ENCODE results near the gene TTLL10.

The TTLL10 gene

GRCh38 chr1:1210726-1211540 lies 37.3 kb downstream of the TTLL10 start:
- no peak for DNase-seq
- in situ Hi-C loops (cut with MboI; ENCODE audit: low pct_unique_long_range_greater_than_20kb, low sequenced_read_pairs) = no loop called here

DNA sequence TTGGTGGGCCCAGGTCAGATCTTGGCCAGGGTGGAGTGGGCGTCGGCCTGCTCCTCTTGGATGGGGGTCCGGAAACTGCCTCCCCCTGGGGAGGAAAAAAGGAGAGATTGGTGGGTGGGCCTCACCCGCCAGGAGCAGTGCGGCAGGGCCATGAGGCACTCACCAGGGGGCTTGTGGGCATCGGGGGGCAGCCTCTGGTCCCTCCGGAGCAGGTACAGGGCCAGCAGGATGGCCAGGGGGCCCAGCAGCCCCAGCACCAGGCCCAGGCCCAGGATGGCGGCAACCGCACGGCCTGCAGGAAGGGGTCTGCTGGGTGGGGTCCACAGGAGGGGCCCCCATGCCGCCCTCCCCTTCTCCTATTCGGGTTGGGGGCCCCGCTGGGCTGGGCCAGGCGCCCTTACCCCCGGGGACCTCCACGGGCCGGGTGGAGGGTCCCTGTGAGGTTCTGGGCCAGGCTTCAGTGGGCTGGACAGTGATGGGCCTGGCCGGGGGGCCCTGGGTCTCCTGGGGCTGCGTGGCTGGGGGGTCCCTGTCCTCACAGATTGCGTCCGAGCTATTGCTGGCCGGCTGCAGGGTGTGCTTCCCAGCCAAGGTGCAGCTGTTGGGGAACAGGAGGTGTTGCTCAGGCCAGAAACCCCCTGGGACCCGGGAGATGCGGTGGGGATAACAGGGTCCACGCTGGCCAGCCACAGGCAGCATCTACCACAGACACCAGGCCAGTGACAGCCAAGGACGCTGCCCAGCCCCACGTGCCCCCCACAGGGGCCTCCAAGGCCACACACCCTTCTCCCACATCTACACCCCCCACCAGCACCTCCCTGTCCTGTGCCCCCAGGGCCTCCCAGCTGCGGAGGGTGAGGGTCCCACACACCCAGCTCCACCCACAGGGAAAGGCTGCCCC lies 38.1 kb downstream of the TTLL10 start:
- DNase-seq = no peak
- in situ Hi-C loops (cut with MboI; ENCODE audit: low pct_unique_long_range_greater_than_20kb, low sequenced_read_pairs) = no loop called here

DNA sequence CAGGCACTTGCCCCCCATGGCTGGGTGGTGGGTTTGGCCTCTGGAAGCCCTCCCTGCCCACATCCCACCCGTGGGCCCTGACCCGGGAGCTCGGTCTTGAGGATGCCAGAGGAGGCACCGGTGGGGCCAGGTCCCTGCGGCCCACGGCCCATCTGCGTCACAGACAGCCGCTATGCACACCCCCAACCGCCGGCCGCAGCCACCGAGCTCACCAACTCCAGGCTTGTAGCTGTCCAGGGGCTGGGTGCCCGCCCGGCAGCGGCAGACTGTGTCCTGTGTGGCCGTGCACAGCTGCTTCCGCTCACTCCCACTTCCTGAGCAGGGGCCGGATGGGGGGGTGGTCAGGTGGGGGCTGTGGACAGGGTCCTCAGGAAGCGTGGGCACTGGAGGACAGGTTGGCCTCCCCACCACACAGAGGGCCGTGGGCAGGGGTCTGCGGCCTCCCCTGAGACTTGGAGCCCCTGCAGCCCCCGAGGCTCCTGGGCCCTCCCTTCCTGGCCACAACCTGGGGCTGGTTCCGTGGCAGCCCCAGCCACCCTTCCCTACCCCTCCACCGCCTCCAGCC lies 39.2 kb downstream of the TTLL10 start:
- DNase-seq = peak; percentile 74
- in situ Hi-C loops (cut with MboI; ENCODE audit: low pct_unique_long_range_greater_than_20kb, low sequenced_read_pairs) = no loop called here

DNA sequence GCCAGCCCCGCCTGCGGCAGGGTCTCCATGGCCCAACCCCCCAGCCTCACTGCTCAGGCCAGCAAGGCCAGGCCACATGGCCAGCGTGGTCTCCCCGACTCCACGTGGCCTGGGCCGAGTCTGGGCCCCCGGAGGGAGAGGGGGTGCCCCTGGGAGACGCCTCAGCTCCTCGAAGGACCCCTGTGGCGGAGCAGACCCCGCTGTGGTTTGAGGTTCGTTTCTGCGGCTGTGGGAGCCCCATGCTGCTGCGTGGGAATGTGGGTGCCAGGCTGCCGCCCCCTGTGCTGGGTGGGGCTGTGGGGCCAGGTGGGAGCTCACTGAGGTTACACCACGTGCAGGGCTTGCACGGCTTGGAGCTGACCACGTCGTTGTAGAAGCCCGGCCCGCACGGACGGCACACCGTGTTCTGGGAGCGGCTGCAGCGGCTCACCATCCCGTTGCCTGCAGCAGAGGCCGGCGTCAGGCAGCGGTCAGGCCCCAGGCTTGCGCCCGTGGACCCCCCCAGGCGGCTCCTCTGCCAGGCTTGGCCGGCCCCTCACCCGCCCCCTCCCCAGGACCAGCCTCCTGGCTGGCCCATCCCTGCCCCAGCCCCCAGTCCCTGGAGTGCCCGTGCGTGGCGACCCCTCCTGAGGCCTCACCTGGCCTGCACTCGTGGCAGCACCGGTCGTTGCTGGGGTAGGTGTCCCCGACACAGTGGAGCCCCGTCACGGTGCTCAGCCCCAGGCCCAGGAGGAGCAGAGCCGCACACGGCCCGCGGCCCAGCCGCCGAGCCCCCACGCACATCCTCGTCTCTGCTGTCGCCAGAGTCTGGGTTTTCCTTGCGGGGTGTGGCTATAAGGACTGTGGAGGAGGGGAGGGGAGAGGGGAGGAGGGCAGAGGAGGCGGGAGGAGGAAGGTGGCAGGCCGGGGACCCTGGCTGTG lies 39.9 kb downstream of the TTLL10 start, which contains the start of gene TNFRSF4:
TSS of gene TNFRSF4 (minus strand) at position 809 of the 921 bp plus-strand sequence. CDS start at position 783, 26 bp downstream.
- in situ Hi-C loops (cut with MboI; ENCODE audit: low pct_unique_long_range_greater_than_20kb, low sequenced_read_pairs) = no loop called here
- DNase-seq = peak; percentile 34

DNA sequence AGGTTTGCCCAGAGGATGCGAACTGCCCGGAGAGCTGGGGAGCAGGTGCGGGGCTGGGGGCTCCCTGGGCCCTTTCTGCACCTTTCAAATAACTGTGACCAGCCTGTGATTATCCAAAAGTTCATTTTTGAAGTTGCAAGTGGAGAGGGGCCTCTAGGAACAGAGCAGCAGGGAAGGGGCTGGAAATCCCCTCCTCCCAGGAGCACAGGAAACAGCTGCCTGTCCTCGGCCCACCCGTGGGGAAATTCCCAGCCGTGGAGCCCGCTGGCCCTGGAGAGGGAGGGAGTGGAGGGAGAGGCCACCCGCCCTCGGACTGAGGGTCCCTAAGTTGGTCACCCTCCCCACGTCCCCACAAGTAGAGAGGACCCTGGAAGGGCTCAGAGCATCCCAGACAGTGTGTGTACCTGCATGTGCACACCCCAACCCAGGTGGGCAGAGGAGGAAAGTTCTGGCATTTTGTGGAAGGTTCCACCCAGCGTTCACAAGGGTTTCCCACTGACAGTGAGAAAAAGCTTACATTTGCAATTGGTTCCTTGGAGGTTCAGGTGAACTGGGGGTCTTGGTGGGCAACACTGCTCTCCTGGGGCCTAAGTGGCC lies 41.5 kb downstream of the TTLL10 start:
- in situ Hi-C loops (cut with MboI; ENCODE audit: low pct_unique_long_range_greater_than_20kb, low sequenced_read_pairs) = no loop called here
- no peak for DNase-seq

DNA sequence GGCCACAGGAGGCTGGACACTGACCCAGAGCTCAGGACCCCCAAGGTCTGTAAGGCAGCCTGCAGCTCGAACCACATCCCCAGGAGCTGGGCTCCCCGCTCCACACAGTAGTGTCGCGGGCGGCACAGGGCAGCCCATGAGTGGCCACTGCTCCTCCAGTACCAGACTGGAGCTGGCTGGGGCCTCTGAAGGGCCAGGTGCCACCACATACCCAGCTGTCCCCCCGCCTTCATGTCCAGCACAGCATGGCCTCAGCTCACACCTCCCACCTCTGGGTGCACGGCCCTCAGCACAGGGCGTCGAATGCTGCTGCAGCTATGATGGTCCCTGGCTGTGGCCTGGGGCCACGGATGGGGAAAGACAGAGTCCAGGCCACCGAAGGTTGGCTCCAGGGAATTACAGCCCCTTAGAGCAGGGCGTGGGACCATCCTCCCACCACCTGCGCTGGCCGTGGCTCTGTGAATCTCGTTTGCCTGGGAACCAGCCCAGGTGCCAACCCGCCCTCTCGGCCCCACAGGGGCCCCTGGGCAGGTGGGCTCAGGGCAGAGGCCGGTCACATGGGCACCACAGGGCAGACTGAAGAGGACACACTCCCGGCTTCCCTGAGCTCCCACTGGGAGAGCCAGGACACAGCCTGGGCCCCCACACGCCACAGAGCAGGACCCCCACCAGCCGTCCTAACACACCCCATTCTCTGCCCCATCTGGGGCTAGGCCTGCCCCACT lies 42.4 kb downstream of the TTLL10 start:
- no peak for DNase-seq
- in situ Hi-C loops (cut with MboI; ENCODE audit: low pct_unique_long_range_greater_than_20kb, low sequenced_read_pairs) = no loop called here

GRCh38 chr1:1216770-1217620 lies 43.3 kb downstream of the TTLL10 start:
- in situ Hi-C loops (cut with MboI; ENCODE audit: low pct_unique_long_range_greater_than_20kb, low sequenced_read_pairs) = no loop called here
- no peak for DNase-seq

DNA sequence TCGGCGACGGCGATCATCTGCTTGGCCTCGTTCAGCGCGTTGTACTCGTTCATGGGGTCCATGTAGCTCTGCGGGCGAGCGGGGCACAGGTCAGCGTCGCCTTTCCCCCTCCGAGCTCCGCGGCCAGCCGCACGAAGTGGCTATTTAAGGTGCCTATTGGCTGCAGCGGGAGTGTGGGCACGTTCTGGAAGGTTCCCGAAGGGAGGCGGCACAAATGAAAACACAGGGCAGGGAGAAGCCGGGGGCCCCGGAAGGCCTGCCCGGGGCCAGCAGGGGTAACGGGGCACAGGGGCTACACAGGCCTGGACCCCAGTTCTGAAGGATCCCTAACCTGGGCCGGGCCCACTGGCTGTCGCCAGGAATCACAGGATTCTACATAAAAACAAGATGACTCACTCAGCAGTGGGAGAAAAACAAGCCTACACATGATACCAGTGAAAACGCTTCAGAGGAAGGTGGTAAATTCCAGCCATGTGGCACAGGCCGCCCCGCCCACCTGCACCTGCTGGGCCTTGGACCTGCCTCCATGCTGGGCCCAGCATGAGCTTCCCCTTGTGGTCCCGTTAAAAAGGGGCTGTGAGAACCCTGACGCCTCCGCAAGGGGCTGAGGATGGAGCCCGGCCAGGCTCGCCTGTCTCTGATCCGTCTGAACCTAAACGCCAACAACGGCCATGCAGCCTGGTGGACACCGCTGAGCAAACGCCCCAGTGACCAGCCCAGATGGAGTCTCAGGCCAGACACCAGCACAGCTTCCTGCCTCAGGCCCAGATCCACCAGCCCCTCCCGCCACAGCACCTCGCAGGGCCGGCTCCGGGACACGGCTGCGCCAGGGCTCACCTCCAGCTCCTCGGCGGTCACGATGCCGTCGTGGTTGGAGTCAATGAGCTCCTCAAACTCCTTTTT lies 44.2 kb downstream of the TTLL10 start:
- no peak for DNase-seq
- in situ Hi-C loops (cut with MboI; ENCODE audit: low pct_unique_long_range_greater_than_20kb, low sequenced_read_pairs) = no loop called here

DNA sequence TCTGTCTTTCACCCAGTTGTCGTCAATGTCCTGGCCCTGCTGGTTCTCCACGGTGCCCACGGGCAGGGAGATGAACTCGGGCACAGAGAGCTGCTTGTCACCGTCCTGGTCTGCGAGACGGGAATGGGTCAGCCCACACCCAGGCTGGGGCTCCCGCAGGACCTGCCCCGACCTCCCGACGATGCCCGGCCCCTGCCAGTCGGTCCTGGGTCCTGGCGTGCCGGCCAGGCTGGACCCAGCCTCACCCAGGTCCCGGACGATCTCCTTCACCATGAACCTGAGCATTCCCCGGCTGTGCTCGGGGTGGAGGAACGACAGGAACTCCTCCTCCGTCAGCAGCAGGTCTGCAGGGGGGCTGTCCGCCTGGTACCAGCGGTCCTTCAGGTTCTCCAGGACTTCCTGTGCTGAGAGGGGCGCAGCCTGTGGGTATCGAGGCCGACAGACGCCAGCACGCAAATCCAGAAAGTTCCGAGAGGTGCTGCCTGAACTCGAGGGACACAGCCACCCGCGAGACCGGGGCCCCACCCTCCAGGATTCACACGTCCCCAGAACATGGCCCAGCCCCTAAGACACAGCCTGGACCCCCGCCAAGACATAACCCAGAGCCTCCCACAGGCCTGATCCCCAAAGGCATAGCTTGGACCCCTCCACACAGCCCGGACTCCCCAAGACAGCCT lies 45.0 kb downstream of the TTLL10 start:
- no peak for DNase-seq
- in situ Hi-C loops (cut with MboI; ENCODE audit: low pct_unique_long_range_greater_than_20kb, low sequenced_read_pairs) = no loop called here

DNA sequence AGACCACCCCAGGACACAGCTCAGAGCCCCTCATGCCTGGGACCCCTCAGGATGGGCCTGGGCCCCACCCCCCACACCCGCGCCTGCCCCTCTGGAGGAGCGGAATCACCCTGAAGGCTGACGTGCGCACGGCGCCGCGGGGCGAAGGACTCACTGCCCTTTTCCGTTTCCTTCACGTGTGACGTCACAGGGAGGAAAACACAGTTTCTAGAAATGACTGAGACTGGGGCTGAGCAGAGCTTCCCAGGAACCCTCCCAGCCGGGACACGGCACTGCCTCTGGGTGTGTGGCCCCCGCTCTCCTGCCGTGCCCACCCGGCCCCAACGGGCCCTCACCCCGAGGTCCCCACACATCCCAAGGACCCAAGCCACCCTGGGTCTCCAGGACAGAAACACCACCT lies 45.7 kb downstream of the TTLL10 start:
- in situ Hi-C loops (cut with MboI; ENCODE audit: low pct_unique_long_range_greater_than_20kb, low sequenced_read_pairs) = no loop called here
- no peak for DNase-seq

- in situ Hi-C loops (cut with MboI; ENCODE audit: low pct_unique_long_range_greater_than_20kb, low sequenced_read_pairs) = no loop called here
- DNase-seq = no peak
Measured at GRCh38 chr1:1220197-1220596, 46.5 kb downstream of the TTLL10 start.

DNA sequence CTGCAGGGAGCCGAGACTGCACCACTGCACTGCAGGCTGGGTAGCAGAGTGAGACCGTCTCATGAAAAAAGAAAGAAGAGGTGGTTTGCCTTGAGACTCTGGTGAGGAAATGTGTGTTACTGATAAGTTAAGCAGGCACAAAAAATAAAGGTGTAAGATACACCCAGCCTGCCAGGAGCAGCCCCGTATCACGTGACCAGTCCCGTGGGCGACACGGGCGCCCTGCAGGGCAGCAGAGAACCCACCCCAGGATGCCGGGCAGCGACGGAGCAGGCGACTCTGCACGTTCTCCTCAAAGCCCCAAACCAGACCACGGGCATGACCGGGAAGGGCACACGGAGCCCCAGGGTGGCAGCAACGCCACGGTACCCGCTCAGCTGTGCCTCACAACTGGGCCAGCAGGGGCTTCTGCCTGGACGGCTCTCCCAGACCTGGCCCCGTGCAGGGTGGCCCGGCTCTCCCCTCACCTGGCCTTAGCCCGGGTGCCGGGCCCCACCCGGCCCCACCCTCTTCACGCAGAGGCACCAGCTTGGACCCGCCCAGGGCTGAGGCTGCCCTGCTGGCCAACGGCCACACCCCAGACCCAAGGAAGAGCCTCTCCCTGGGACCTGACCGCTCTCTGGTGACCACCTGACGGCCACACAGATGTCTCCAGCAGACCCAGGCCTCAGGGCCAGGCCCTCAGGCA lies 48.4 kb downstream of the TTLL10 start:
- in situ Hi-C loops (cut with MboI; ENCODE audit: low pct_unique_long_range_greater_than_20kb, low sequenced_read_pairs) = no loop called here
- DNase-seq = no peak

- no peak for DNase-seq
- in situ Hi-C loops (cut with MboI; ENCODE audit: low pct_unique_long_range_greater_than_20kb, low sequenced_read_pairs) = no loop called here
Measured at GRCh38 chr1:1222575-1223225, 49.0 kb downstream of the TTLL10 start.

DNA sequence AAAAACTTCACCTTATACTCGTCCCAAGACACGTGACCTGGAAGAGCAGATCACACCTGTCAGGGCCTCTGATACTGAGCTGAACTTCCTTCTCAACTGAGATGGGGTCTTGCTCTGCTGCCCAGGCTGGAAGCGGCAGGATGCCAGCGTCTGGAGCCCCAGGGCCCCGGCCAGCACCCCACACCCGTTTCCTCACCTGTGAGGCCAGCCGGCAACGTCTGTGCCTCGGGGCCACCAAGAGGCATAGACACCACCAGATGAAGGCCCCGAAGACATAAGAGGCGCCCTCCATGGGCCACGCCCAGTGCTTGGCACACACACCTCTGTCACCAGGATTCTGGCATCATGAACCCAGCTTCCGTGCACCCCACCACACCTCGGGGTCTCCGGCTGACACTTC lies 49.6 kb downstream of the TTLL10 start:
- in situ Hi-C loops (cut with MboI; ENCODE audit: low pct_unique_long_range_greater_than_20kb, low sequenced_read_pairs) = no loop called here
- no peak for DNase-seq

DNA sequence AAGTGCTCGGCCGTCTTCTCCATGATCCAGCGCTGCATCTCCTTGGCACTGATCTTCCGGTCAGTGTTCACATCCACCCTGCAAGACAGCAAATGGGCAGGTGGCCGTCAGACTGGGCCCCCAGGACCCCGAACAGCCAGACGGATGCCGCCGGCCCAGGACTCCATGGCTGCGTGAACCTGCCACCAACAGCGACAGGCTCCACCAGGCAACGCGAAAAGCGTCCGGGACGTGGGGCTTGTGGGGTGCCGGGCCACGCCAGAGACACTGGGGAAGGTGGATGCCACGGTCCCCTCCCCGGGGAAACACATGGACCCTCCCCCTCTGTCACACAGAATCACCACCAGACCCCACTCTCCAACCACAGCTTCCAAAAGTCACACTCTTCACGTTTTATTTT lies 50.2 kb downstream of the TTLL10 start:
- DNase-seq = no peak
- in situ Hi-C loops (cut with MboI; ENCODE audit: low pct_unique_long_range_greater_than_20kb, low sequenced_read_pairs) = no loop called here
